GM19438 (cell line): ENCODE measurements around the gene PRKCA.
"Not testable (repeated sequence)": the region's sequence is repeated elsewhere in the genome, so short reads cannot be mapped to it uniquely, and the experiment has no call there.

Experiments
- ATAC-seq: cut with Tn5 transposase; IDR thresholded peaks from one replicate; pipeline ENCODE4 v1.9.1; 2021; ENCODE audit warnings: low read depth; ENCODE audit not compliant: unreplicated experiment

PRKCA gene

DNA sequence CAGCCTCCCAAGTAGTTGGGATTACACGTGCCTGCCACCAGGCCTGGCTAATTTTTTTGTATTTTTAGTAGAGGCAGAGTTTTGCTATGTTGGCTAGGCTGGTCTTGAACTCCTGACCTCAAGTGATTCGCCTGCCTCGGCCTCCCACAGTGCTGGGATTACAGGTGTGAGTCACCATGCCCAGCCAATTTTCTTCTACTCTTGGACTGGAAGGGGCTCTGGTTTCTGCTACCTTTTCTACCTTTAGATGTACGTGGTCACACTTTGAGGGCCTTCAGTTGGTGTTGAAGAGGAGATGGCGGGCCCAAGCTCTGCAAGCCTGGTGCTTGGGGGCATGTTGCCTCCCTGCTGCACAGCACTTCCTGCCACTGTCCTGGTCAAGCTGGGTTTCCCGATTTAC, 173.6 kb downstream of the PRKCA start:
- no peak for ATAC-seq

- no peak for ATAC-seq
Observed at GRCh38 chr17:66477615-66478283, 175.3 kb downstream of the PRKCA start.

DNA sequence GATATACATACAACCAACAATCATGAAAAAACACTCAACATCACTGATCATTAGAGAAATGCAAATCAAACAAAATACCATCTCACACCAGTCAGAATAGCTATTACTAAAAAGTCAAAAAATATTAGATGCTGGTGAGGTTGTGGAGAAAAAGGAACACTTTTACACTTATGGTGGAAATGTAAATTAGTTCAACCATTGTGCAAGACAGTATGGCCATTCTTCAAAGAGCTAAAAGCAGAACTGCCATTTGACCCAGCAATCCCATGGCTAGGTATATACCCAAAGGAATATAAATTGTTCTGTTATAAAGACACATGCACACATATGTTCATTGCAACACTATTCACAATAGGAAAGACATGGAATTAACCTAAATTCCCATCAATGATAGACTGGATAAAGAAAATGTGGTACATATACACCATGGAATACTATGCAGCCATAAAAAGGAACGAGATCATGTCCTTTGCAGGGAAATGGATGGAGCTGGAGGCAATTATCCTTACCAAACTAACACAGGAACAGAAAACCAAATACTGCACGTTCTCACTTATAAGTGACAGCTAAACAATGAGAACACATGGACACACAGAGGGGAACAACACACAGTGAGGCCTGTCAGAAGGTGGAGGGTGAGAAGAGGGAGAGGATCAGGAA, 176.9 kb downstream of the PRKCA start:
- ATAC-seq = not testable (repeated sequence)

DNA sequence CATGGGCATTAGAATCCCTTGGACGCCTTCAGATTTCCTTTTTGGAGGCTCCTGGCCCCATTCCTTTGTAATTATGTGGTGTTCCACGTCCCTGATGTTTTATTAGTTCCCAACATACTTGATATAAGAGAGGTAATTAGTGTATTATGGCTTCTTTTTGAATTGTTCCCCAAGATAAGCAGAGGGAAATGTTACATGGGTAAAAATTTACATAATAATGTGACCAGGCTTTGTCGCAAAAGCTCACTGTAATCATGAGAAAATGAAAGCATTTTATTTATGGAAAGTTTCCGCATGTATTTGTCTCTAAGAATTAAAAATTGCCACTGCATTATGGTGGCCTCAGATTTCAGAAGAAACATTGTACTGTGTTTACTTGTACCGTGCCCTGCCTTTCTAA, 177.8 kb downstream of the PRKCA start:
- no peak for ATAC-seq

GRCh38 chr17:66480802-66481201, 178.4 kb downstream of the PRKCA start:
- ATAC-seq = no peak

DNA sequence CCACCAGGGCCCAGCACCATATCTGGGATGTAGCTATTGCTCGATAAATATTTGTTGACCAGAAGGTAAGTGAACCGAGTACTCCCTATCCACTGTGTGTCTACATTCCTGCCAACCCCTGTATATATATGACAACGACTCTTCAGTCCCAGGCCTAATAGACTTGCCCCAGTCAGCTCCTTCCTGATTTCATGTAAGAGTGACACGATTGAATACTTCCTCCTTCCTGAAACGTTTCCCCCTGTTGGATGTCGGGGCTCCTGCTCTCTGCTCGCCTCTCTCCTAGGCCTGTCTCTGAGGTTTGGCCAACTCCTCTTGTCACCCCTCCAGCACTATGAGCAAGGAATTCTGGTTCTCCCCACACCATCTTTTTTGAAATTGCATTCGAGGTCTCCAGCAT, 178.9 kb downstream of the PRKCA start:
- no peak for ATAC-seq

GRCh38 chr17:66483906-66484305, 181.5 kb downstream of the PRKCA start:
- ATAC-seq = no peak

DNA sequence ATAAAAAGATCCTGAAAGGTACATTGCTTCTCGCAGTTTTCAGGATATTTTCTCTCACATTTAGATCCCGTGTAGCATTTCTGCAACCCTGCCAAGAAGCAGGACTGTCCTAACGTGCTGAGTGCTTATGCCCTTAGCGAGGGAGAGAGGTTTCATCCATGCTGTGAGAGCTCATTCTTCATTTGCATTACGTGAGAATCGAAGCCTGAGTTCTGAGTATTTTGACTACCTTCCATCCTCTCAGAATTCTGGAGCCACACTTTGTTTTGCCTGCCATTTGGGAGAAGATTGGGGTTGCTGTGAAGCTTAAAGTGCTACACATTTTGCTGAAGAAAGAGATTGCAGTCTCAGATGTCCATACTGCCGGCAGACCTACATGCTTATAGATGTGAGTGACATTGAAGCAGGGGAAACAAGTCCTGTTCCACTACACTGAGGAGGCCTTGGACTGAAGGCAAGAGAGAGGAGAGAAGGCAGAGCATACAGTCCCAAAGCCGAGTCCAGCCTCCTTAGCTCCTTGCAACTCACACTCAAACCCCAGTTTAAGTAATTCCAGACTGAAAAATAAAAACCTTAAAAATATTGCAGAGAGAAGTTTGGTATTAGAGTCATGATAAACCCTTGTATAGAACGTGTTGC, 183.0 kb downstream of the PRKCA start:
- no peak for ATAC-seq

- ATAC-seq = no peak
Observed at GRCh38 chr17:66487121-66487520, 184.7 kb downstream of the PRKCA start.

DNA sequence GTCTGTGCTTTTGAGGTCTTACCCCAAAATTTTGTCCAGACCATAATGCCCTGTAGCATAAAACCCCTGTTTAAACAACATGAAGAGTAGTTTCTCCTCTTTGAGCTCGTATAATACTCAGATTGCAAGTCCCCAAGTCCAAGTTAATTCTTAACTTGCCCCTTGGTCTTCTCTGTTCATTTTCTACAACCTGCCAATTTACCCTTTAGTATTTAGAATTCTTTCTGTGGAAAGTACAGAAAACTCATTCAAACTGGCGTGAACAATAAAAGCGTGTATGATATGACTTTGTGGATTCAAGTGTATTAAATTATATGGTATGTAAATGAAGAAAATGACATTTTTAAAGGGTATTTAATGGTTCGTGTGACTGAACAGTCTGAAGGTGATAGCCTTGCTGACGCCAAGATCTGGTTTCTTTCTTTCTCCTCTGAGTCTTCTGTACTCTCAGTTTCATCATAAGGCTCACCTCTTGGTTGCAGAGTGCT, 185.6 kb downstream of the PRKCA start:
- ATAC-seq = no peak

DNA sequence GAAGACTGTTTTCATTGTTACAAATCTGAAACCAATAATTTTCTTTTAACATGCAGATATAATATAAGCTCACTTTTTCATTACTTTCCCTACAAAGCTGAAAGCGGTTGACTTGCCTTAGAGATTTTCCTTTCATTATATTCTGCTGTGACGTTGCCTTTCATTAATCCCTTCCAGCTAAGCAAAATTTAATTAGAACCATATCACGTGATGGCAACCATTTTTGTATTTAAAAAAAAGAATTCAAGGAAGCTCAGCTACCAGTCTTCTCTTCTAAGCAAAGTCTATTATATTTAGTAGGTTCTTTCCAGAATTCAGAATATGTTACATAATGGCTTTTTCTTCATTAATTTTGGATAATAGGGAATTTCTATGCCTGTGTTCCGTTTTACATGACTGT, 186.5 kb downstream of the PRKCA start:
- no peak for ATAC-seq

- not testable (repeated sequence) for ATAC-seq
Observed at GRCh38 chr17:66489576-66489975, 187.2 kb downstream of the PRKCA start.

GRCh38 chr17:66491213-66491612, 188.8 kb downstream of the PRKCA start:
- no peak for ATAC-seq

- no peak for ATAC-seq
Observed at GRCh38 chr17:66491665-66492064, 189.3 kb downstream of the PRKCA start.

DNA sequence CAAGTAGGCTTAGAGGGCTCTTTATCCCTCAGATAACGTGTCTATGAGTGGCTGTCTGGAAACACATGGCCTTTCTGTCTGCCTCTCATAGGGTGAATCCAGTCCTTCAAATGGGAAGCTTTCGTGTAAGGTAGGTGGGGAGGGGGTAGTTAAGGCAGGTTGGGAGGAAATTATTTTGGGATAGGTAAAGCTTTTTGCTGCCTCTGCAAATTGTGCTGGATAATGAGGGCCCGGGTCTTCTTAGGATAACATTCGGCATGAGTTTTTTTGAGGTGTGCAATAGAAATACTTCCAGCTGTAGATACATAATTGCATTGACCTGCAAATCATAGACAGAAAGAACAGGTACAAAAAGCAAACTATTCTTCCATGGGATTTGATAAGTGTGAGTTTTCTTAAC, 189.7 kb downstream of the PRKCA start:
- no peak for ATAC-seq

DNA sequence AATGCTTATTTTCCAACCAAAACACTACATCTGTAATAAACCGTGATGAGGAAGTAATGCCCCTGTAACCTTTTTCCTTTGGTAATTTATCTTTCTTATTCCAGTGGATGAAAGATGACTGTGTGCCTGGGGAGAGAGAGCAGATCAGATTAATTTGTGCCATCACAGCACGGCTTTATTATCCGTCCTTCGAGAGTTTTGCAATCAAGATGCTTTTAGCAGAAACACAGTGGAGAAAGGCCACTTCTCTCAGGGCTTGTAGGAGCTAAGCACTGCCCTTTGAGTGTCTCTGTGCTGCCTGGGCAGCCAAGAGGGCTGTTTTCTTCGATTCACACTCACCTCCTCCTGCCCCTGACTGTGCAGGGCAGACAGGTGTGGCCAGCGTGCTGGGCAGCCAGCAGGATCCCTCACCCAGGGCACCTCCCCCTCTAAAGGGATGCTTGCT, 190.2 kb downstream of the PRKCA start:
- no peak for ATAC-seq

DNA sequence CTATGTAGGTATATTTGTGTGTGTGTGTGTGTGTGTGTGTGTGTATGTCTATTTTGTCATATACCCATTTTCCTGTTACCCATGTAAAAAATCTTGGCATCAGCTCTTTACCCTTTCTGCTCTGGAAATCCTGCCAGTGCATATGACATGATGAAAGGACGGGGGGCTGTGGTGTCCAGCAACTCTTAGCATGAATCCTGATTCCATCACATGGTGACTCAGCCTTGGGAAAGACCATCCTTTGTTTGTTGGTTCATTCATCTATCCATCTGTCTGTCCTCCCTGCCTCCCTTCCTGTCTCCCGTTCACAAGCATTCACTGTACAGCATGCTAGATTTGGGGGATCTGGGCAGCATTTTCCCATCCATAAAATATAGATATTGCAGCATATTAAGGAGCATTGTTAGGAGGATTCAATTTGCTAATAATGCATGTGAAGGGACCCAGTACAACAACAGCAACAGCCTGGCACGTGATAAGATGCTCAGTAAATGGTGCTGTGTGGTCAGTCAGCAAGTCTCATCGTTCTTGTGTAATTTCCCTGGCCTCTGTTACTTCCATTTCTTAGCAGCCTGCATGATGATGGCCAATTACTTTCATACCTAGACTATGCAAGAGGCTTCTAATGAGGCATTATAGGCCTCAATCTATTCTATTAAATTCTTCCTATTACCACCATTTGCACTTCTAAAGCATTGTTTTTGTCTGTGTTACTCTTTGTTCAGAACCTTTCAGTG, 191.0 kb downstream of the PRKCA start:
- ATAC-seq = no peak

- ATAC-seq = no peak
Observed at GRCh38 chr17:66494023-66494803, 191.8 kb downstream of the PRKCA start.

DNA sequence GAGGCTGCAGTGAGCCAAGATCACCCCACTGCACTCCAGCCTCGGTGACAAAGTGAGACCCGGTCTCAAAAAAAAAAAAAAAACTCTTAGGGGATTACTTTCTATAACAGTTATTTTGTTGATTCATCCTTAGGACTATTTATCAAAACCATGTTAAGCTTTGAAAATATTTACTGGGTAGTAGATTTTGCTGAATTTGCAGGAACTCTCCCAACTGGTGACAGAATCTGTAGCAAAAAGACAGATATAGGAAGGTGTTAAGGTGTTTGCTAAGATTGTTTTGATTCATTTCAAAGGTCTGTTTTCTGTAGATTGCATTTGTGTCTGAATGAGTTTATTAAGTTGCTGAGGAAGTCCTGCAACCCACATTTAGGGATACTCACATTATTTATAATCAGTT, 192.6 kb downstream of the PRKCA start:
- no peak for ATAC-seq

- no peak for ATAC-seq
Observed at GRCh38 chr17:66496306-66496705, 193.9 kb downstream of the PRKCA start.
